Neural crest cell (in vitro differentiated cells): ENCODE measurements around the gene NRG3. TPM values are rescaled to one million over a fixed set of nuclear protein-coding genes. Genes with fewer than 3 reads are reported as not detected.
A peak's percentile ranks its signal among the peaks of the same experiment; 100 is the strongest.

Experiments used
- DNase-seq: peaks from one replicate; pipeline ENCODE4 v3.0.0; 2021; ENCODE audit warnings: low read depth, mixed read lengths, low spot score
- H3K27ac Mint-ChIP-seq: one replicate; pipeline ENCODE4 v1.8.0; 2021; ENCODE audit warnings: mild to moderate bottlenecking, mixed read lengths; ENCODE audit not compliant: unreplicated experiment
- H3K27me3 Mint-ChIP-seq: 2 replicates; pipeline ENCODE4 v1.8.0; 2021; ENCODE audit warnings: low read depth, mild to moderate bottlenecking, mixed read lengths
- H3K36me3 Mint-ChIP-seq: 2 replicates; pipeline ENCODE4 v1.8.0; 2021; ENCODE audit warnings: low read depth, mild to moderate bottlenecking, mixed read lengths
- H3K4me1 Mint-ChIP-seq: 2 replicates; pipeline ENCODE4 v1.8.0; 2021; ENCODE audit warnings: mixed read lengths
- H3K4me3 Mint-ChIP-seq: one replicate; pipeline ENCODE4 v1.8.0; 2021; ENCODE audit warnings: mild to moderate bottlenecking, mixed read lengths
- H3K9me3 Mint-ChIP-seq: 2 replicates; pipeline ENCODE4 v1.8.0; 2021; ENCODE audit warnings: mixed read lengths
- CTCF ChIP-seq: fragments of 200-600 bp; sonication (generic); conservative IDR thresholded peaks from 2 replicates; pipeline ENCODE4 v1.5.0; 2021; ENCODE audit warnings: antibody characterized with exemption, mild to moderate bottlenecking
- total RNA-seq: library from RNA; stranded (reverse); gene quantifications from 2 replicates; pipeline ENCODE4 v1.2.1, GENCODE V29; 2021

The NRG3 gene
- total RNA-seq, 1 donor from 2014 or later, result 3.1 TPM

DNA sequence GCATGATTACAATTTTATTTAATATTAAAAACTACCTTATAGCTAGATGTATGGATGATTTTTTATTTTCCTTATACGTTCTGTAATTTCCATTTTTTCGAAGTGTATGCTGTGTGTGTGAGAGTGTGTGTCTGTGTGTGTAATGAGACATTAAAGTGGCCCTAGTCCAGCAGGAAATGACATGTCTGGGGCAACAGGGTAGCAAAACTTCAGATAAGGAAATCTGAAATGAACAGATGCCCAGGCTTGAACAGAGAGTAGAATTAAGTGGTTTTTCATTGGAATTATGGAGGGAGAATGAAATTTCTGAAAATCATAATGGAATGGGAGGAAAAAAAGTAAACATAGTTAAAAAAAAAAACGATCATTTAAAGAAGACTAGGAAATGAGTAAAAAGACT is 200.6 kb downstream of the NRG3 start:
- Mint-ChIP-seq H3K27ac (no peak overlapping the region), H3K36me3 (no peaks in the 10 kb centered on the region), H3K4me1 (no peaks in the 10 kb centered on the region), H3K4me3 (no peak overlapping the region), H3K27me3 (no peaks in the 10 kb centered on the region), H3K9me3 (peaks cover 2% of the 10 kb centered on the region)
- DNase-seq, result no peak
- TF ChIP-seq CTCF, result no peak

GRCh38 chr10:82084496-82084895 is 209.5 kb downstream of the NRG3 start:
- Mint-ChIP-seq H3K36me3 (no peaks in the 10 kb centered on the region), H3K9me3 (no peaks in the 10 kb centered on the region), H3K27me3 (no peaks in the 10 kb centered on the region), H3K4me1 (no peaks in the 10 kb centered on the region), H3K4me3 (no peak overlapping the region), H3K27ac (no peak overlapping the region)
- TF ChIP-seq CTCF, result no peak
- no peak for DNase-seq

DNA sequence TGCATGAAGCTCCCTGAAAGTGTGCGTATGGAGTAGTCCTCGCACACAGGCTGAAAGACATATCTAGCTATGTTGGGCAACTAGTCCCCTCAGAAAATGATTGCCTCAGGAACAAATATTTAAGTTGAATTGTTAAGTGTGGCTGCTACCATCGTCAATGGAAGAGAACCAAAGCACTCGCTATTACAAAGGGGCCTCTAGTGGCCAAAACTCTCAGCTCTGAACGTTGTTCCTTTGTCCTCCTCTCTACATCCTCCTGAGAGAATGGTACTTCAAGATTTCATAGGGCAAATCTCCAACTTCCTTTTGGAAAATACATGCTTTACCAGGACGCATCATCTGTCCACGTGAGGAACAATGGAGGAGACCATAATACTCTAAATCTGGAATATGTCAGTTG is 209.9 kb downstream of the NRG3 start:
- no peak for DNase-seq
- Mint-ChIP-seq H3K36me3 (no peaks in the 10 kb centered on the region), H3K4me3 (no peak overlapping the region), H3K27me3 (no peaks in the 10 kb centered on the region), H3K27ac (no peak overlapping the region), H3K4me1 (no peaks in the 10 kb centered on the region), H3K9me3 (no peaks in the 10 kb centered on the region)
- no peak for TF ChIP-seq CTCF

DNA sequence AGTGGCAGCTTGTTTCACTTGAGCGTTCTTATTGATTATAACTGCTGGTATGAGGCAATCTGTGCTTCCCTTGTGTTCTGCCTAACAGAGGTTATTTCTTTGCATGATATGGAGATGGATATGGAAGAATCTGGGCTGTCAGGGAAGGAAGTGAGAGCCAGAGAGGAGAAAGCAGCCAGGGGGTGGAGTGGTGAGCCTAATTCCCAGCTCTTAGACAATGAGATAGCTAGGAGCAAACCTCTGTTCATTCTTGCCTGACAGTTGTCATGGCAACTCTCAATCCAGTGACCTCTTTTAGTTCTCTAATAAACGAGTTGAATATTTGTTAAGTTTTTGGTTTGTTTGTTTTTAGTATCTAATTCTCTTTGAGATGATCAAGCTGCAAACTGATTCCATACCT is 214.3 kb downstream of the NRG3 start:
- no peak overlapping the region for H3K27ac Mint-ChIP-seq
- H3K36me3 Mint-ChIP-seq, result no peaks in the 10 kb centered on the region
- peak; percentile 5 for DNase-seq
- H3K9me3 Mint-ChIP-seq, result no peaks in the 10 kb centered on the region
- H3K27me3 Mint-ChIP-seq, result no peaks in the 10 kb centered on the region
- H3K4me3 Mint-ChIP-seq, result no peak overlapping the region
- peaks cover 5% of the 10 kb centered on the region for H3K4me1 Mint-ChIP-seq
- TF ChIP-seq CTCF, result no peak

- no peak for DNase-seq
- Mint-ChIP-seq H3K4me3 (no peak overlapping the region), H3K27ac (no peak overlapping the region), H3K27me3 (no peaks in the 10 kb centered on the region), H3K9me3 (no peaks in the 10 kb centered on the region), H3K4me1 (peaks cover 5% of the 10 kb centered on the region), H3K36me3 (no peaks in the 10 kb centered on the region)
- no peak for TF ChIP-seq CTCF
These were observed 216.4 kb downstream of the NRG3 start for GRCh38 chr10:82091413-82091812.

DNA sequence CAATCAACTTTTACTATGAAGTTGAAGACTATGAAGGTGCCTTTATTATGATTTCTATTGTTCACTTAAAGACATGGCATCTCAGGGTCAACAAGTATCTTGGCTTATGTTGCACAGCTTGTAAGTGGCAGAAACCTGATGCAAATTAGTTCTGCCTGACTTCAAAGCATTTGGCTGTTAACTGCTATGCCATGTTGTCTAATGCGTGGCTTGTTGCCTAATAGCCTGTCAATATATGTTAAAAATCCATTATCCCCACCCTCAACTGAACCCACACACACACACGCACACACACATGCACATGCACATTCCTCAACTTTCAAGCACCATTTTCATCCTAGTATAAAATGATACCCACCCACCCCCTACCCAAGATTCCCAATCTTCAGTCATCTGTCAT is 217.1 kb downstream of the NRG3 start:
- H3K4me1 Mint-ChIP-seq, result peaks cover 5% of the 10 kb centered on the region
- TF ChIP-seq CTCF, result no peak

More for the DNA sequence above, 217.1 kb downstream of the NRG3 start:
- no peak for DNase-seq
- H3K27ac Mint-ChIP-seq, result no peak overlapping the region
- no peaks in the 10 kb centered on the region for H3K27me3 Mint-ChIP-seq
- no peaks in the 10 kb centered on the region for H3K9me3 Mint-ChIP-seq
- no peak overlapping the region for H3K4me3 Mint-ChIP-seq
- no peaks in the 10 kb centered on the region for H3K36me3 Mint-ChIP-seq
